ENCODE results near the gene TTR.

DNA sequence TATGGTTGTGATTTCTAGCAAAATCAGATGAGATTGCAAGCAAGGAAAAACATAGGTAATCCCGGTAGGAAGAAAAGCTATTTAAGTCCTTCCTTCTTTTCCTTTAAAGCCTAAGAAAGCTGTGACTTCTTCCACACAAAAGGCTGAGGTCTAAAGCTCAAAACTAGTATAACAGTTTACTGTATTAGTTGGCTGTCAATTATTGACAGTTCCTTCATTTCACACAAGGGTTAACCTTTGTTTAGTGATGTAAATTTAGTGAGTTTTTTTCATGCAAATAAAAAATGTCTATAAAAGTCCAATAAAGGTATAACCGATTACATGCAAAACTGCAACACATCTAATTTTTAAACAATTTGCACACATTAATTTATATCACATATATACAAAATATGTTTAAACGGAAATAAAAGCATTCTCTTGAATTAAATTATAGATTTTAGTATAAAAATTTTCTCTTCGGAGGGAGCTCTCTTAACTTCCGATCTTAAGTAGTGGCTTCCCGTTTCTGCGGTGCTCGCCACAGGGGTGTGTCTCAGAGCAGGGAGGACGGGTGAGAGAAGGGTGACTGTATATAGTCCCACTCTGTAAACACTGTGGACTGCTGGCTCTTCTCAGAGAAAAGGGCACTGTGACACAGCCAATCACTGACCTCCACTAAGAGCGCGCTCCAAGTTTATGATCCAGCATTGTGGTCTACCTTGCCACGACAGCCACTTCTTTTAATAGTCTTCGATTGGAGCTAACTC lies 33.4 kb downstream of the TTR start:
- TF ChIP-seq POLR2A (IDR thresholded peaks at IDR 0.05) = no peak
- TF ChIP-seq, protein P1, sequence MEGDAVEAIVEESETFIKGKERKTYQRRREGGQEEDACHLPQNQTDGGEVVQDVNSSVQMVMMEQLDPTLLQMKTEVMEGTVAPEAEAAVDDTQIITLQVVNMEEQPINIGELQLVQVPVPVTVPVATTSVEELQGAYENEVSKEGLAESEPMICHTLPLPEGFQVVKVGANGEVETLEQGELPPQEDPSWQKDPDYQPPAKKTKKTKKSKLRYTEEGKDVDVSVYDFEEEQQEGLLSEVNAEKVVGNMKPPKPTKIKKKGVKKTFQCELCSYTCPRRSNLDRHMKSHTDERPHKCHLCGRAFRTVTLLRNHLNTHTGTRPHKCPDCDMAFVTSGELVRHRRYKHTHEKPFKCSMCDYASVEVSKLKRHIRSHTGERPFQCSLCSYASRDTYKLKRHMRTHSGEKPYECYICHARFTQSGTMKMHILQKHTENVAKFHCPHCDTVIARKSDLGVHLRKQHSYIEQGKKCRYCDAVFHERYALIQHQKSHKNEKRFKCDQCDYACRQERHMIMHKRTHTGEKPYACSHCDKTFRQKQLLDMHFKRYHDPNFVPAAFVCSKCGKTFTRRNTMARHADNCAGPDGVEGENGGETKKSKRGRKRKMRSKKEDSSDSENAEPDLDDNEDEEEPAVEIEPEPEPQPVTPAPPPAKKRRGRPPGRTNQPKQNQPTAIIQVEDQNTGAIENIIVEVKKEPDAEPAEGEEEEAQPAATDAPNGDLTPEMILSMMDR (IDR thresholded peaks at IDR 0.05) = no peak
